ENCODE measurements around the gene SLC23A2. TPM values are rescaled to one million over a fixed set of nuclear protein-coding genes. Genes with fewer than 3 reads are reported as not detected.
A peak's percentile ranks its signal among the peaks of the same experiment; 100 is the strongest.

The SLC23A2 gene
- total RNA-seq, 1 experiment from 2014 or later, result 6.2 TPM

DNA sequence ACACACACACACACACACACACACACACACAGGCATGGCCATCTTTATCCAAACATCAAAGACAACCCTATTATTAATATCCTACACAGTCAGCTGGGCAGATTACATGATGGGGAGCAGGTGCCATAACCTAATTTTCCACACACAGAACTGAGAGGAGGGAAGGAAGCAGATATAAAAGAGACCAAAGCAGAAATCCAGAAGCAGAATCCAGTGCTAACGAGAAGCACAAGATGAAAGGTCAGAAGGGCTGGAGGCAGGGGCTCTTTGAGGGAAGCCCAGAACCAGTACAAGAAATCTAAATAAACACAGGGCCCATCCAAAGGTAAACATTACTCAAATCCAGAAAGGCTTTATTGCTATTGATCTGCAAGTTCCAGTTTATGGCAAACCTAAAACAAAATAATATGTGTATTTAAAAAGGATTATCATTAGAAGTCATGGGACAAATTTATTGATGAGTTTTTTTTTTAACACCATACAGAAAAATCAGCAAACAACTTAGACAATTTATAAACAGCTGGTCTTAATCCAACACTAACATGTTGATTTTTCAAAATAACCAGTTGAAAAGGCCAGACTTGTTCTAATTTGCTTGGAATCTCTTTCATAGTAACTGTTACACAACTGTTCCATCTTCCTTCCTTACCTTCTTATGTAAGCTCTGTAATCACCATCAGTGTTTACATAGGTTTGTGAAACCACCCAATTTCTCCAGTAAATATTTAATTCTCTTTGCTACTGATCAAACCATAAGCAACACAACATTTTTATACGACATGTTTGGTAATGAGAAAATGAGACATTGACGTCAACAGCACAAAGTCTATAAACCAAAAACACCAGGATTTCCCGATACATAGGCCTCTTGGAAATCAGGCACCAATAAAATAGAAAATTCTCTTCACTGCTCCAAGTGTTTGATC lies 34.2 kb downstream of the SLC23A2 start:
- DNase-seq (ENCODE audit: low read depth), result no peak

GRCh38 chr20:4962241-4962855 lies 39.0 kb downstream of the SLC23A2 start:
- DNase-seq (ENCODE audit: low read depth), result peak; percentile 9

DNA sequence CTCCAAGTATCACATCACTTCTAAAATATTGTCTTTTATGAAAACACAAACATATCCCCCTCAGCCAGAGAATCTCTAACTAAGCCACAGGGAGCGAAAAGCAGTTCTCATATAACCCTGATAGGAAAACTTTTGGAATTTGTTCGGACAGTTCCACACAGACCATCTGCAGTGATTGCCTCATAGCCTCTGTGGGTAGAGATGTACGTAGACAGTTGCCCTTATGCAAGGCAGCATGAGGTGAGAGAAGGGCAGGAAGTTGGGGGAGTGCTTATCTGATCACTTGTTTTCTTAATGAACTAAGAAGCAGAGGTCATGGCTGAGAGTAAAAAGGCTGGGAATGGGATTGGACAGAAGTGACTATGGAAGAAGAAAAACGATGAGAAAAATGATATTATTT lies 39.6 kb downstream of the SLC23A2 start:
- DNase-seq (ENCODE audit: low read depth), result peak; percentile 41

- DNase-seq (ENCODE audit: low read depth), result no peak
Measured at GRCh38 chr20:4959592-4959991, 41.7 kb downstream of the SLC23A2 start.

DNA sequence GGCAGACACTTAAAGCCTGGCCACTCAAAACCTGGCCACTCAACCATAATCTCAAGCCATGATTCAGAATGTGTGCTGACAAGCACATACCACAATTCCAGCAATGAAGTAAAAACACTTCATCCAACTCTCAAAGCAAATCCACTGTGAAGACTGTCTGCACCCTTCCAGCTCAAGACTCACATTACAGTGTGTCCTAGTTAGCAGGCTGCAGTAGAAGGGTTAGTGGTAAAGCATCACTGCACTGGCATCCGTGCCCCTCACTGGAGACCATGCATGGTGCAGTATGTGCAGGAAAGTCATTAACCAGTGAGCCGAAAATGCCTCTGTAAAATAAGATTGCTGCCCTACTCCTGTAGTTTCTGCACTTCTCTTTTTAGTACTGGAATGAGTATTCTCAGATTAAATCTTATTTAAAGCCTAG lies 43.4 kb downstream of the SLC23A2 start:
- peak; percentile 15 for DNase-seq (ENCODE audit: low read depth)

DNA sequence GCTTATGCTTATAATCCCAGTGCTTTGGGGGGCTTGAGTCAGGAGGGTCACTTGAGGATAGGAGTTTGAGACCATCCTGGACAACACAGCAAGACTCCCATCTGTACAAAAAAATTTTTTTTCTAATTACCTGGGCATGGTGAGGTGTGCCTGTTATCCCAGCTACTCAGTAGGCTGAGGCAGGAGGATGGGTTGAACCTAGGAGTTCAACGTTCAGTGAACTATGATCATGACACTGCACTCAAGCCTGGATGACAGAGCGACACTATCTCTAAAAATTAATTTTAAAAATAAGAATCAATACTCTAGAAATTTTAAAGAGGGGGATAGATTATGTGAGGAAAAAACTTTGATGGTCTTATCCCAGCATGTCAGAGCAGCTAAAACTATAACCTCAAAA lies 44.1 kb downstream of the SLC23A2 start:
- no peak for DNase-seq (ENCODE audit: low read depth)

DNA sequence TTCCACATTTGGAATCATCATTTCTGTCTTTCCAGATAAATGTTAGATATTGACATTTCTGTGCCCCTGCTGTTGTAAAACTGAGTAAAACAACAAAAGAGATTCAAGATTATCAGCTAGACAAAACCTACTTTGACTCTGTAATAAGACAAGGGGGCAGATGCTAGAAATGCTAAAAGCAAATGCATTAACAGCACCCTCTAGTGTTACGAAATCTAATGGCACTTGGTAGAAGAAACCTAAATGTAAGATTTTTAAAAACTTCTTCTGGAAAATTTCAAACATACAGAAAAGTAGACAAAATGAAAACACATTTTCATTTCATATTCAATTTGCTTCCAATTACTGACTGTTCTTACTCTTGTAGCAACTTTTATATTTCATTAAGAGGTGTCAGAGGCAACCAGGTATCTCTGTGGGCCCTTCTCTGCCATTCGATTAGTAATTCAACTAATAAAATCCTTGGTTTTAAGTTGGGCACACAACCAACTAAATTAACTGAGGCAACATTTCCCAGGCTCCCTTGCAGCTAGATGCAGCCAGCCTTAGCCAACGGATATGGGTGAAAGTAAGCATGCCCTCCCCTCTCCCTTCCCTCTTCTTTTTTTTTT lies 45.0 kb downstream of the SLC23A2 start:
- peak; percentile 36 for DNase-seq (ENCODE audit: low read depth)

DNA sequence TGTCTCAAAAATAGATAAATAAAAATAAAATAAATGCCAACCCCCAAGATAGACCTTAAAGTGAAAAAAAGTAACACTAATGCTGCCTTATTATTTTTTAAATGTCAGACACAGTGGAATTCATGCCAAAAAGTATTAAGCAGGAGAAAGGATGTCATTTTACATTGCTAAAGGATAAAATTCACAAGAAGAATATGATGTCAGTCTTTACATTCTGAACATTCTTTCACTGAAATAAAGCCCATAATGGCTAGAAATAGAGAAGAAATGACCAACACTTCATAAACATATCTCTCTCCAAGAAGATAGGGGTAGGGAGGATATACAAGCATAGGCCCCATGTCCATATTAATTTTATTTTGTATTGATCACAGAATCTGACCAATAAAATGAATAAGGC lies 47.4 kb downstream of the SLC23A2 start:
- no peak for DNase-seq (ENCODE audit: low read depth)

DNA sequence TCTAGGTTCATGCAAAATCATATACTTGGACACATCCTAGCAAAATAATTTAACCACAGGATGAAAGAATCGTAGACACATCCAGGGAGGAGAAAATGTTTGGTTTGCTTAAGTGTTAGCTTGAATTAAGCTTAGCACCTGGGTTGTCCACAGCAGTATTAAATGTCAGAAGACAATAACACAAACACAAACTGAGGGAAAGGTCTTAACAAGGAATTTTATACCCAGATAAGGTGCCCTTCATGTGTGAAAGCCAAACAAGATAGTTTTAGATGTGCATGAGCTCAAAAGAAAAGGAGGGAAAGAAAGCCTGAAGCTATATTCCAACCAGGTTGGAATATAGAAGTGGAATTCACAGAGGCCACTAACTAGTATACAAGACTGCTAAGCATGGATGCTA lies 49.1 kb downstream of the SLC23A2 start:
- DNase-seq (ENCODE audit: low read depth), result no peak

DNA sequence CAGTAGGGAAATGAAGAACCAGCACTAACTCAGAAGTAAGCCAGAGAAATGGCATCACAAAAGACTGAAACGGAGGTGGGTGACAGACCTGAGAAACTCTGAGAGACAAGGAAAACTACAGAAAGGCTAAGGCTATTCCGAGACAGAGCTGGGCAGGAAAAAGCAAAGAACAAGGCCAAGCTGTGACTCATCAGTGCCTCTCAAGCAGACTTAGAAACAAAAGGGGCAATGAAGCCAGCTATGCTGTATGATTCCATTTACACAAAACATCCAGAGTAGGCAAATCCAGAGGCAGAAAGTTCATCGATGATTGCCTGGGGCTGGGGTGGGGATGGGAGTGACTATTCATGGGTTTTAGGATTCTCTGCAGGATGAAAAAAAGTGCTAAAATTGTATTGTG lies 50.0 kb downstream of the SLC23A2 start:
- peak; percentile 65 for DNase-seq (ENCODE audit: low read depth)

- no peak for DNase-seq (ENCODE audit: low read depth)
Measured at GRCh38 chr20:4950841-4951240, 50.5 kb downstream of the SLC23A2 start.

DNA sequence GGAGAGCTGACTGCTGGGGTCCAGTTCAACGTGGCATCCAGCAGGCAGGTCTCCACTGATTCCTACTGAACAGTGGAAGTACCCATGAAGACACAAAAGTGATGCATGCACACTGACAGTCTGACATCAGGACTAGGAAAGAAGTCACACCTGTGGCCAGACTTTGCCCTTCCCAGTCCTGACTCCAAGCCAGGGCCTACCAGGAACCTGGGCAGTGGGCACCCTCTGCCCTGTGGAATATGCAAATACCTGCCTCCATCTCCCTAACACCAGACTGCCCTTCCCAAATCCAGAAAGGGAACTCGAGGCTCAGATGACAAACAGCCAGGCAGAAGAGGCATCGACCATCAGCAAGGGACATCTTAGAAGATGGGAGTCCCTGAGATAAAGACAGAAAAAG lies 50.9 kb downstream of the SLC23A2 start:
- no peak for DNase-seq (ENCODE audit: low read depth)

DNA sequence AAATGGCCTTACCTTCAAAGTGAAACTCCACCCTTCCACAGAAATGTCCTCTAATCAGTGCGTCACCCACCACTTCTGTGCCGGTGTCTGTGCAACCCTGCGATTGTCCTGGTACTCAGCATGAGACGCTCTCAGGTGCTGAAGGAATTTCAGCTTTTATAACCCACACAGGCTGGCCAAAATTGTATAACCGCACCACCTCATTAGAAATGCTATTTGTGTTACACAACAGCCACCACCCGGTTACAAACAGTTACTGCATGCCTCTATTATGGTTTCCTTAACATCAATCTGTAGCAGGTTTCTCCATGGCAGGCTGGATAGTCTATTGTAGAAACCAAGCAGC lies 51.5 kb downstream of the SLC23A2 start:
- no peak for DNase-seq (ENCODE audit: low read depth)

GRCh38 chr20:4947817-4948559 lies 53.3 kb downstream of the SLC23A2 start:
- no peak for DNase-seq (ENCODE audit: low read depth)

- DNase-seq (ENCODE audit: low read depth), result no peak
Measured at GRCh38 chr20:4946986-4947385, 54.3 kb downstream of the SLC23A2 start.

- no peak for DNase-seq (ENCODE audit: low read depth)
Measured at GRCh38 chr20:4946585-4946984, 54.7 kb downstream of the SLC23A2 start.

GRCh38 chr20:4944518-4945313 lies 56.6 kb downstream of the SLC23A2 start:
- DNase-seq (ENCODE audit: low read depth), result no peak

DNA sequence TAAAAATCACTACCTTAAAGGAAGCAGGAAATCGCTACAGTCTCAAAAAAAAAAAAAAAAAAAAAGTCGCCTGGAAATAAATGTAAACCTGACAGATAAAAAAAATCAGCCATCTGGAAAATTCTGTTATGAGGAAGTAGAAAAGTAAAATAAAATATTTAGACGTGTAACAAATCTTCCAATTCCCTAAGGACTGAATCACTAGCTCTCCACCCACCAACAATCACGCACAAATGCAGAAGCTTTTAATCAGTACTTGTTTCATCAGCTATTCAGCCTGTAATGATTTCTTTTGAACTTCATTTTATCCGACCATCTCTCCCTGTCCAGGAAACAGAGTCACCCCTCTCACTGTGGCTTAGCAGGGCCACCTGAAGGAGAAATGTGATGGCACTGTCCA lies 59.0 kb downstream of the SLC23A2 start:
- DNase-seq (ENCODE audit: low read depth), result no peak

- no peak for DNase-seq (ENCODE audit: low read depth)
Measured at GRCh38 chr20:4937407-4938319, 63.6 kb downstream of the SLC23A2 start.

- no peak for DNase-seq (ENCODE audit: low read depth)
Measured at GRCh38 chr20:4936851-4937406, 64.4 kb downstream of the SLC23A2 start.
